Keratinocyte (primary cell): ENCODE results near the gene PYM1. TPM values are rescaled to one million over a fixed set of nuclear protein-coding genes. Genes with fewer than 3 reads are reported as not detected.

Experiments
- DNase-seq: peaks from one replicate; pipeline ENCODE4 v3.0.0-alpha.2; 2011; ENCODE audit warnings: low read depth, missing footprints, low spot score
- FAIRE-seq: peaks from 2 replicates; lab custom pipeline; 2011; peaks lifted over from hg19 to GRCh38; lab: Jason Lieb, UNC
- H2AFZ ChIP-seq: 2 replicates; pipeline ENCODE4 v1.6.0; 2012; ENCODE audit warnings: low read length, control low read depth, inconsistent platforms; ENCODE audit not compliant: control insufficient read depth
- H3K27ac ChIP-seq: 2 replicates; pipeline ENCODE4 v1.5.1; 2011; ENCODE audit warnings: low read length; ENCODE audit not compliant: control insufficient read depth, insufficient read depth
- H3K27me3 ChIP-seq: 3 replicates; pipeline ENCODE4 v1.6.0; 2011; ENCODE audit warnings: low read length; ENCODE audit not compliant: control insufficient read depth, insufficient read depth; ENCODE audit errors: extremely low read depth
- H3K36me3 ChIP-seq, 2 experiments: 2 replicates in 1 of 2; 3 replicates in 1 of 2; pipeline ENCODE4 v1.5.1; 2011; ENCODE audit warnings: low read length in 2 of 2, mild to moderate bottlenecking in 1 of 2; ENCODE audit not compliant: control insufficient read depth in 2 of 2, insufficient read depth in 2 of 2; ENCODE audit errors: extremely low read depth in 1 of 2
- H3K4me1 ChIP-seq: 3 replicates; pipeline ENCODE4 v1.5.1; 2011; ENCODE audit warnings: low read length; ENCODE audit not compliant: control insufficient read depth, insufficient read depth; ENCODE audit errors: extremely low read depth
- H3K4me2 ChIP-seq: 3 replicates; pipeline ENCODE4 v1.6.0; 2011; ENCODE audit warnings: low read depth, low read length; ENCODE audit not compliant: control insufficient read depth, insufficient read depth; ENCODE audit errors: extremely low read depth
- H3K4me3 ChIP-seq, 3 experiments: fragments of 200-600 bp in 1 of 3; sonication (generic) in 1 of 3; 2 replicates in 2 of 3; 3 replicates in 1 of 3; pipeline ENCODE4 v1.5.1; 2011 to 2016; ENCODE audit warnings: low read length in 3 of 3, mild to moderate bottlenecking in 3 of 3, control low read depth in 2 of 3, inconsistent platforms in 1 of 3, low read depth in 1 of 3, mixed read lengths in 1 of 3, mixed run types in 1 of 3, moderate library complexity in 1 of 3; ENCODE audit not compliant: control insufficient read depth in 2 of 3, insufficient read depth in 2 of 3; ENCODE audit errors: extremely low read depth in 1 of 3
- H3K79me2 ChIP-seq: 2 replicates; pipeline ENCODE4 v1.6.0; 2012; ENCODE audit warnings: low read length; ENCODE audit not compliant: control insufficient read depth, insufficient read depth
- H3K9ac ChIP-seq: 3 replicates; pipeline ENCODE4 v1.6.0; 2011; ENCODE audit warnings: low read length; ENCODE audit not compliant: control insufficient read depth, insufficient read depth; ENCODE audit errors: extremely low read depth
- H3K9me1 ChIP-seq: 3 replicates; pipeline ENCODE4 v1.6.0; 2011; ENCODE audit warnings: low read length; ENCODE audit not compliant: control insufficient read depth, insufficient read depth; ENCODE audit errors: extremely low read depth
- H3K9me3 ChIP-seq: 2 replicates; pipeline ENCODE4 v1.5.1; 2012; ENCODE audit warnings: low read depth, low read length; ENCODE audit not compliant: control insufficient read depth
- H4K20me1 ChIP-seq: 3 replicates; pipeline ENCODE4 v1.6.0; 2011; ENCODE audit warnings: low read length; ENCODE audit not compliant: control insufficient read depth, insufficient read depth; ENCODE audit errors: extremely low read depth
- CTCF ChIP-seq, 3 experiments: IDR thresholded peaks in 1 of 3; conservative IDR thresholded peaks in 1 of 3; optimal IDR thresholded peaks in 1 of 3; 2 replicates in 2 of 3; 3 replicates in 1 of 3; pipeline versions ENCODE3 to v1.5.1; 2011; ENCODE audit warnings: low read length in 3 of 3, mild to moderate bottlenecking in 3 of 3, moderate library complexity in 2 of 3, control low read depth in 1 of 3, inconsistent platforms in 1 of 3; ENCODE audit not compliant: insufficient read depth in 2 of 3; ENCODE audit errors: extremely low read depth in 1 of 3
- EZH2 ChIP-seq: IDR thresholded peaks from one replicate; pipeline ENCODE4 v1.6.1; 2012; ENCODE audit warnings: inconsistent platforms, mild to moderate bottlenecking, low read length, moderate library complexity
- dilution Hi-C: fragments of 300-500 bp; cut with MboI; formaldehyde crosslinking; loops from one replicate; pipeline ENCODE4 v1.7.0; 2020; ENCODE audit warnings: low sequenced_read_pairs; ENCODE audit not compliant: extremely low pct_ligation_motif_present
- polyA plus RNA-seq, 5 experiments: library from polyadenylated mRNA; depleted of rRNA in 3 of 5; stranded (reverse) in 3 of 5; stranded (forward) in 1 of 5; unstranded in 1 of 5; fragments of >200 nt; gene quantifications; 1 replicate in 1 of 5; 2 replicates in 3 of 5; 3 replicates in 1 of 5; pipeline versions ENCODE4 v1.2.1 to v1.2.3, GENCODE V29; 2011 to 2012; ENCODE audit warnings: missing spikeins in 2 of 5, low read depth in 1 of 5, low replicate concordance in 1 of 5

The PYM1 gene
- polyA plus RNA-seq, 1 donor (not counting 4 experiments of a cell fraction or from before 2014, with no cell fraction given), result 63.4 TPM

GRCh38 chr12:55862286-55862685, 65.4 kb downstream of the PYM1 start:
- Histone ChIP-seq H3K9ac (no peak overlapping the region), H3K36me3 (no peaks in the 10 kb centered on the region), H2AFZ (no peak overlapping the region), H3K4me1 (no peaks in the 10 kb centered on the region), H3K4me2 (no peak overlapping the region), H3K9me3 (peaks cover 3% of the 10 kb centered on the region), H3K79me2 (no peaks in the 10 kb centered on the region), H3K27ac (no peak overlapping the region), H4K20me1 (no peaks in the 10 kb centered on the region), H3K9me1 (no peaks in the 10 kb centered on the region), H3K27me3 (no peaks in the 10 kb centered on the region), H3K4me3 (no peak overlapping the region)
- no peak for TF ChIP-seq CTCF (optimal IDR thresholded peaks at IDR 0.05 in 1 of 3, IDR thresholded peaks at IDR 0.05 in 1 of 3, conservative IDR thresholded peaks at IDR 0.05 in 1 of 3; ENCODE audit: extremely low read depth in 1 of 3, insufficient read depth in 2 of 3, low read length in 3 of 3)
- no peak for TF ChIP-seq EZH2
- no peak for DNase-seq
- FAIRE-seq, result no peak
- dilution Hi-C loops, result no loop called here

- H3K27me3 ChIP-seq, result no peaks in the 10 kb centered on the region
- DNase-seq, result no peak
- no peak overlapping the region for H2AFZ ChIP-seq
- H3K79me2 ChIP-seq, result no peaks in the 10 kb centered on the region
- TF ChIP-seq EZH2 (no peak), CTCF (optimal IDR thresholded peaks at IDR 0.05 in 1 of 3, IDR thresholded peaks at IDR 0.05 in 1 of 3, conservative IDR thresholded peaks at IDR 0.05 in 1 of 3; ENCODE audit: extremely low read depth in 1 of 3, insufficient read depth in 2 of 3, low read length in 3 of 3) (no peak)
- no peak overlapping the region for H3K9ac ChIP-seq
- no peaks in the 10 kb centered on the region for H3K36me3 ChIP-seq
- no peak for FAIRE-seq
- dilution Hi-C loops, result no loop called here
- H3K4me3 ChIP-seq, result no peak overlapping the region
- H3K9me3 ChIP-seq, result peaks cover 3% of the 10 kb centered on the region
- no peak overlapping the region for H3K27ac ChIP-seq
- no peaks in the 10 kb centered on the region for H3K4me1 ChIP-seq
- no peaks in the 10 kb centered on the region for H3K9me1 ChIP-seq
- no peaks in the 10 kb centered on the region for H4K20me1 ChIP-seq
- no peak overlapping the region for H3K4me2 ChIP-seq
Measured at GRCh38 chr12:55861871-55862270, 65.8 kb downstream of the PYM1 start.
